ENCODE results near the gene AGAP6.
"Not testable (repeated sequence)": the region's sequence is repeated elsewhere in the genome, so short reads cannot be mapped to it uniquely, and the experiment has no call there.

Gene AGAP6

DNA sequence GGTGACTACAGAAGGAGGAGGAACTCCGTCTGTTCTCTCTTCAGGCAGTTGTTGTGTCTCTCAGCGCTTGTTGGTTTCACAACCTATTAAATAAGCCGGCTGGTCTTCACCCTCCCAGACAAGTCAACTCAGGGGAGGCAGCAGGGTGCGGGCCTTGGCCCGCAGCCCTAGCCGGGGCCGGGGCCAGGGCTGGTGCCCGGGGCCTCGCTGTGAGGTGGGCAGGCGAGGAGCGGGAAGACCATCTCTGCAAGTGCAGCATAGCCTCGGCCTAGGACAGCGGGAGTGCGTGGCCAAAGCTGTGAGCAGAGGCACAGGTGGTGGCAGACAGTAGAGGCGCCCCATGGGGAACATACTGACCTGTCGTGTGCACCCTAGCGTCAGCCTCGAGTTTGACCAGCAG is at the start of gene AGAP6:
Gene AGAP6, plus strand, starts transcription at position 31 of the 400 bp plus-strand sequence. Its CDS starts 310 bp downstream, at position 341.
- not testable (repeated sequence) for DNase-seq

GRCh38 chr10:49941447-49942338 is 46.5 kb upstream of the AGAP6 start, which contains the start of the genes PARG and TIMM23B:
Gene PARG (minus strand): TSS chr10:49942027. CDS start chr10:49941725, 302 bp downstream.
Gene TIMM23B (plus strand): TSS chr10:49942053. CDS start chr10:49942195, 142 bp downstream.
- not testable (repeated sequence) for DNase-seq

DNA sequence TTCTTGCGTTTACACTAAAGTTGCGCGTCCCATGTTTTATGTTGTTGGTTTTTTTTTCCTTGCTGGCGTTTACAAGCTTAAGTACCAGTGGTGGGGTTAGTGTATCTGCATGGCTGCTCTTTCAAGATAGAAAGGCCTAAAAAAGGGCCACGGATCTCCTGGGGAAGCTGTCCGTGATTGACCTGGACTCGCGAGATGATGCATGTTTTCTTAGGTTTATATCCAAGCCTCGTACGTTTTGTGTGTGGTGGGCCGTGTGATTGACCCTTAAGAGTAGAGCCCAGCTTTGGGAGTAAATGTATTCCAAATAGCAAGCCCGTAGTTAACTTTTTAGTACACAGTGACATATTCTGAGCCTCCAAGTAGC is 45.9 kb upstream of the AGAP6 start:
- DNase-seq: not testable (repeated sequence)

- not testable (repeated sequence) for DNase-seq
Measured at GRCh38 chr10:49943607-49944006, 44.6 kb upstream of the AGAP6 start.

- DNase-seq: not testable (repeated sequence)
Measured at GRCh38 chr10:49948142-49948541, 40.1 kb upstream of the AGAP6 start.

DNA sequence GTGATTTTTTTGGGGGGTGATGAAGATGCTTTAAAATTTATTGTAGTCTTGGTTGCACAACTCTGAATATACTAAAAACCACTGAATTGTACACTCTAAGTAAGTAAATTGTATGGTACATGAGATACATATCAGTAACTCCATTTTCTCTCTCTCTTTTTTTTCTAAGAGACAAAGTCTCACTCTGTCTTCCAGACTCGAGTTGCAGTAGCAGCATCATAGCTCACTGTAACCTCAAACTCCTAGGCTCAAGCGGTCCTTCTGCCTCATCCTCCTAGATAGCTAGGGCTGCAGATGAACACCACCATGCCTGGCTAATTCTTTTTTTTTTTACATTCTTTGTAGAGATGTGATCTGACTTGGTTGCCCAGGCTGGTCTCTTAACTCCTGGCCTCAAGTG is 39.5 kb upstream of the AGAP6 start:
- DNase-seq: not testable (repeated sequence)

DNA sequence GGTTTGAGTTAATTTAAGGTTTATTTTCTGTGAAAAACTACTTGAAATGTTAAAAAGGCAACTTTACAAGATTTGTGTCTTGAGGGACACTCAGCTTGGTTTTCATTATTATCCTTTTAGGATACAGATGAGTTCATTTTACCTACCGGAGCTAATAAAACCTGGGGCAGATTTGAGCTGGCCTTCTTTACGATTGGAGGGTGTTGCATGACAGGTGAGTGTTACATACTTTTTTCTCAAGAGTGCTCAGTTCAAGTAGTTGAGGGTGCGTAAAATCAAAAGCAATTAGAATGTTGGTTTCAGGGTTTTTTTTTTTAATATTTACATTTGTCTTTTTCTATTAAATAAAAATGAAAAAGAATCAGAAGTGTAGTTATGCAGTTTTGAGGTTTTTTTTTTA is 36.2 kb upstream of the AGAP6 start:
- not testable (repeated sequence) for DNase-seq

- DNase-seq: not testable (repeated sequence)
Measured at GRCh38 chr10:49953122-49953521, 35.1 kb upstream of the AGAP6 start.

- DNase-seq: not testable (repeated sequence)
Measured at GRCh38 chr10:49970331-49970857, 17.8 kb upstream of the AGAP6 start.

GRCh38 chr10:49971466-49971865 is 16.7 kb upstream of the AGAP6 start:
- DNase-seq: not testable (repeated sequence)

GRCh38 chr10:49972094-49972493 is 16.1 kb upstream of the AGAP6 start:
- DNase-seq: not testable (repeated sequence)

GRCh38 chr10:49977756-49978155 is 10.4 kb upstream of the AGAP6 start:
- DNase-seq: not testable (repeated sequence)

- not testable (repeated sequence) for DNase-seq
Measured at GRCh38 chr10:49987207-49987606, 999 bp upstream of the AGAP6 start.

GRCh38 chr10:49995321-49995720 is 7.1 kb downstream of the AGAP6 start:
- not testable (repeated sequence) for DNase-seq

DNA sequence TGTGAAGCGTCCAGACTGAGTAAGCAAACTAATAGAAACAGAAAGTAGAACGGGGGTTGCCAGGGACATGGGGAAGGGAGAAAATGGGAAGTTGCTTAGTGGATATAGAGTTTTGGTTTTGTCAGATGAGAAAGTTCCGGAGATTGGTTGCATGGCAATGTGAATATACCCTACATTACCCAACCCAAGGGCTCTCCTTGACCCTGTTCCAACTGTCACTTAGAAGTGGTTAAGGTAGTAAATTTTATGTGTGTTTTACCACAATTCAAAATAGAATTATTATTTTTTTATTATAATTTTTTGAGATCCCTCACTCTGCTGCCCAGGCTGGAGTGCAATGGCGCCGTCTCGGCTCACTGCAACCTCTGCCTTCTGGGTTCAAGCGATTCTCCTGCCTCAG is 25.8 kb downstream of the AGAP6 start:
- DNase-seq: not testable (repeated sequence)

DNA sequence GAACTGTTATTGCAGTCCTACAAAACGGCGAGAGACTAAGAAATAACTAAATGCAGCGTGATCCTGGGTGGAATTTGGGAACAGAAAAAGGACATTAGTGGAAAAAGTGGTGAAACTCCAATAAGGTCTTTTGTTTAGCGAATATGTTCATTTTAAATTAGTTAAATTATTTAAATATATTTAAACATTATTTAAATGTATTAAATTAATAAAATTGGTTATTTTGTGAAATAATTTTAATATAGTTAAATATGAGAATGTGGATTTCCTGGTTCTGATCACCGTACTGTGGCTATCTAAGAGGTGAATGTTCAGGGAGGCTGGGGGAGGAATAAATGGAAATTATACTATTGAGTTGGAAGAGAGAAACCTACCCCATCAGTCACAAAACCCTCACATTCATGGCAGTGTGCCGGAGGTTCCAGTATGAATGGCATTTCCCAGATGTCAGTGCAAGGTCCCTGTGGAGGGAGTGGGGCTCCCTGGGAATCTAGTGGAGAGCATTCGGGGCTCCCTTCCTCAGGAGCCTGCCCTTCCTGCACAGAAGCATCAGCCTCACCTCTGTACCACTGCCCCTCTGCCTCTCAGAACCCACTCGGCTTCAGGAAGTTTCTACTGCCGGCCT is 27.5 kb downstream of the AGAP6 start:
- DNase-seq: not testable (repeated sequence)

DNA sequence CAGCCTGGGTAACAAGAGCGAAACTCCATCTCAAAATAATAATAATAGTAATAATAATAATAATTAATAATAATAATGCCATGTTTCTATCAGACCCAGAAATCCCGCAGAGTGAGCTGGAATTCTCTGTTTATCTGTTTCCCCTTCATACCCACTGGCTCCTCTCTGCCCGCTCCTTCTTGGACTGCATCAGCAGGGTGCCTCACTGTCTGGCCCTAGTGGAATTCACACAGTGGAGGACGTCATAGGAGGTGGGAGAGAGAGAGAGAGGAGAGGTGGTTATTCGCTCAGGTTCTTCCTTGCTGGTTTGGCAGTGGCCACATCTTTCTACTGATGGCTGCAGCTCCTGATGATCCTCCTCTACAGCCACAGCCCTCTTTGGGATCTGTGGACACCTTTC is 28.7 kb downstream of the AGAP6 start:
- DNase-seq: not testable (repeated sequence)

DNA sequence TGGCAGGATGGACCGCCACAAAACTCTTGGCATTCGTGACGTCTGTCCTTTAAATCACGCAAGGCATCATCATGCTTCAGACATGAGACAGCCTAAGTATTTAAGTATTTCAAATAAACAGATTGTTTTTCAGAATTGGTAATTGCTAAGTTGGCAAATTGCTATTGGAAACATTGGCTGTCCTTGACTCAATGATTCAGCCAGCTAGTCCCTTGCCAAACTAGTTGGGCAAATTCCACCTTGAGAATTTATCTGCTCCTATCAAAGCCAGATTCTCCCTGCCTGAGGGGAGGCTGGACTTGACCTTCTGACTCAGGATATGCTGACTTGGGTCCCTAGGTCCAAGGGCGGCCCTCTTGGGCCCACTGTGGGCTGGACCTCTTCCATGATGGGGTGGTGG is 29.4 kb downstream of the AGAP6 start:
- DNase-seq: not testable (repeated sequence)

DNA sequence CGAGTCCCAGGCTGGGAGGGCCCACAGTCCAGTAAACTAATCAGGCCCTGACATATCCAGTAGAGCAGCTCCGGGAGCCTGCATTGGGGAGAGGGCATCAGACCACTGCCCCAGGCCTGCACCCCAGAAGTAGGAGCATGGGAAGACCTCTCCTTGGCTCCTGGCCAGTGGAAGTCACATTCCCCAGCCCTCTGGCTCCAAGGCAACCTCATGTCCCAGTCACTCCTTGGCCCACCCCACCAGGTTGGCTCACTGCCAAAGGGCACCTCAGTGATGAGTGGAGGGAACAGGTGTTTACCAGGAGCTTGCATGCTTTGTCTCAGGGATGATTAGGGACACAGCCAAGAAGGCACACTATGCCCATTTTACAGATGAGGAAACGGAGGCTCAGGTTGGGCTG is 31.1 kb downstream of the AGAP6 start:
- not testable (repeated sequence) for DNase-seq

GRCh38 chr10:50020451-50021024 is 32.3 kb downstream of the AGAP6 start:
- DNase-seq: not testable (repeated sequence)

- no peak for DNase-seq
Measured at GRCh38 chr10:50021646-50022045, 33.4 kb downstream of the AGAP6 start.

- DNase-seq: not testable (repeated sequence)
Measured at GRCh38 chr10:50024716-50025383, 36.6 kb downstream of the AGAP6 start.

DNA sequence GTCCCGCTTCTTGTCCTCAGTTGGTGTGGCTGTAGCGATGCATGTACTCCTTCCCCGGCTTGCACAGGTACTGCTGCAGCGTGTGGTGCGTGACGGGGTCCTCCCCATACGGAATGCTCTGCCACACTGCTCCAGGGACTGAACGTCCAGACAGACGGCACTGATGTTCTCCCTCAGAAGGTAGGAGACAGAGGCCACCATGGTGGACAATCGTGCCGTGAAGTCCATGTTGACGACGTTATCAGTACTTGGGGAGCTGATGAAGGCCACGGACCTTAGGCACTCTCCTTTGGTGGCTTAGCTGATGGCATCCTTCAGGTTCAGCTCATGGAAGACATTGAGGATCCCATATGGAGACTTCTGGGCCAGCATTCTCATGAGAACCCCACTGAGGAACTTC is 37.4 kb downstream of the AGAP6 start:
- DNase-seq: no peak
